Lung (tissue), 12 donors: ENCODE data around the gene BMP8B. TPM values are rescaled to one million over a fixed set of nuclear protein-coding genes. Genes with fewer than 3 reads are reported as not detected.

Experiments used
- ATAC-seq: fragments of 200-7000 bp; cut with Tn5 transposase; one replicate; pipeline ENCODE4 v1.9.1; 2020; ENCODE audit warnings: moderate number of reproducible peaks; ENCODE audit not compliant: insufficient read depth, low FRiP score
- DNase-seq, 3 donors: peaks; one replicate each; pipeline ENCODE4 v3.0.0-alpha.2; 2013 to 2017
- H3K27ac ChIP-seq, 2 donors: one replicate each; pipeline ENCODE4 v1.5.1; 2013; ENCODE audit warnings: mild to moderate bottlenecking in 2 of 2, moderate library complexity in 2 of 2, control low read depth in 1 of 2, inconsistent platforms in 1 of 2, low read depth in 1 of 2, low read length in 1 of 2
- H3K27me3 ChIP-seq, 3 donors: one replicate each; pipeline ENCODE4 v1.5.1; 2013; ENCODE audit warnings: low read length in 2 of 3; ENCODE audit not compliant: control insufficient read depth in 3 of 3, insufficient read depth in 3 of 3
- H3K36me3 ChIP-seq, 4 donors: one replicate each; pipeline ENCODE4 v1.5.1; 2013; ENCODE audit warnings: low read length in 4 of 4, mild to moderate bottlenecking in 1 of 4, moderate library complexity in 1 of 4; ENCODE audit not compliant: control insufficient read depth in 4 of 4, insufficient read depth in 4 of 4
- H3K4me1 ChIP-seq, 5 donors: one replicate each; pipeline ENCODE4 v1.5.1; 2013; ENCODE audit warnings: low read length in 5 of 5, mild to moderate bottlenecking in 2 of 5, moderate library complexity in 1 of 5; ENCODE audit not compliant: control insufficient read depth in 5 of 5, insufficient read depth in 5 of 5
- H3K4me3 ChIP-seq: one replicate; pipeline ENCODE4 v1.5.1; 2013; ENCODE audit warnings: mild to moderate bottlenecking, control low read depth, moderate library complexity
- H3K9ac ChIP-seq, 2 donors: one replicate each; pipeline ENCODE4 v1.5.1; 2013; ENCODE audit warnings: low read length in 2 of 2, control low read depth in 1 of 2; ENCODE audit not compliant: insufficient read depth in 1 of 2
- H3K9me3 ChIP-seq, 4 donors: one replicate each; pipeline ENCODE4 v1.5.1; 2013; ENCODE audit warnings: low read length in 3 of 4, mild to moderate bottlenecking in 1 of 4, moderate library complexity in 1 of 4; ENCODE audit not compliant: control insufficient read depth in 4 of 4, insufficient read depth in 3 of 4
- CTCF ChIP-seq: IDR thresholded peaks from 2 replicates; pipeline ENCODE4 v1.5.1; 2012; ENCODE audit warnings: mild to moderate bottlenecking; ENCODE audit errors: control extremely low read depth, extremely low read depth
- WGBS, 2 donors: extraction: QIAGEN DNeasy Blood & Tissue Kit; methylation state at CpG; one replicate each; pipeline ENCODE4 v1.1.7; 2013; 5-methylcytosine and 5-hydroxymethylcytosine counted together
- polyA plus RNA-seq, 2 donors: library from polyadenylated mRNA; stranded (reverse); fragments of 200-250 nt; gene quantifications; one replicate each; pipeline ENCODE4 v1.2.1, GENCODE V29; 2013
- total RNA-seq, 2 donors: library from RNA; depleted of rRNA in 1 of 2; stranded (reverse); fragments of >200 nt in 1 of 2; gene quantifications; one replicate each; pipeline ENCODE4 v1.2.1, GENCODE V29; 2014 to 2021
- donor health status: control.
- donor health status: control.
- donor health status: Bipolar disorder and iron deficiency.
- donor health status: healthy.
- donor health status: DM: yes; HTN: yes; CAD: no.

Gene BMP8B
- total and polyA plus RNA-seq, 4 donors = 0.63 to 4.9 (median 0.90) TPM

GRCh38 chr1:39816415-39817090 lies 27.9 kb upstream of the BMP8B start:
- TF ChIP-seq CTCF = peak; percentile 62
- no peak overlapping the region for H3K27ac ChIP-seq
- H3K27me3 ChIP-seq = peaks cover 0 to 3% (median 0%) of the 10 kb centered on the region in 3 donors
- no peaks in the 10 kb centered on the region for H3K9me3 ChIP-seq
- H3K9ac ChIP-seq = no peak overlapping the region
- WGBS, 2 donors = 13 to 23% methylated on average over 11 of the region's 11 CpGs
- no peaks in the 10 kb centered on the region for H3K4me1 ChIP-seq
- peak; percentile 92 for ATAC-seq
- peak; percentile 75 to 79 (median 77) for DNase-seq
- H3K4me3 ChIP-seq = no peak overlapping the region
- no peaks in the 10 kb centered on the region for H3K36me3 ChIP-seq

GRCh38 chr1:39812913-39813312 lies 24.2 kb upstream of the BMP8B start:
- DNase-seq (no peak), ATAC-seq (no peak)
- H3K4me1 ChIP-seq = no peaks in the 10 kb centered on the region
- no peak for TF ChIP-seq CTCF
- H3K27ac ChIP-seq = no peak overlapping the region
- H3K4me3 ChIP-seq = no peak overlapping the region
- no peak overlapping the region for H3K9ac ChIP-seq
- WGBS, 2 donors = 81 to 91% methylated on average over 3 of the region's 3 CpGs
- H3K9me3 ChIP-seq = no peaks in the 10 kb centered on the region
- H3K36me3 ChIP-seq = no peaks in the 10 kb centered on the region
- H3K27me3 ChIP-seq = peaks cover 0 to 3% (median 0%) of the 10 kb centered on the region in 3 donors

GRCh38 chr1:39808784-39809517 lies 20.3 kb upstream of the BMP8B start:
- H3K9me3 ChIP-seq = peaks cover 0 to 2% (median 0%) of the 10 kb centered on the region in 4 donors
- H3K27ac ChIP-seq = no peak overlapping the region
- peaks cover 0 to 3% (median 0%) of the 10 kb centered on the region in 3 donors for H3K27me3 ChIP-seq
- no peaks in the 10 kb centered on the region for H3K36me3 ChIP-seq
- 72 to 84% methylated on average over 6 of the region's 8 CpGs for WGBS, 2 donors
- H3K4me3 ChIP-seq = no peak overlapping the region
- H3K4me1 ChIP-seq = no peaks in the 10 kb centered on the region
- no peak for TF ChIP-seq CTCF
- no peak overlapping the region for H3K9ac ChIP-seq
- no peak for DNase-seq
- no peak for ATAC-seq
